HepG2 (cell line): ENCODE data around the gene VTI1B. TPM values are rescaled to one million over a fixed set of nuclear protein-coding genes. Genes with fewer than 3 reads are reported as not detected.
A peak's percentile ranks its signal among the peaks of the same experiment; 100 is the strongest.

ENCODE experiments used
- FOXA3 ChIP-seq: IDR thresholded peaks from 2 replicates; pipeline ENCODE4 v1.6.1; 2016; ENCODE audit warnings: missing genetic modification reagents, missing compliant biosample characterization
- KIAA2018 ChIP-seq: sonication (generic); formaldehyde crosslinking; IDR thresholded peaks from 2 replicates; pipeline ENCODE4 v1.5.0; 2020; ENCODE audit warnings: mild to moderate bottlenecking, missing genetic modification reagents, borderline replicate concordance
- MIER3 ChIP-seq: IDR thresholded peaks from 2 replicates; pipeline ENCODE4 v1.6.1; 2016; ENCODE audit warnings: missing compliant biosample characterization, borderline replicate concordance
- NFKB2 ChIP-seq: sonication (generic); formaldehyde crosslinking; IDR thresholded peaks from 2 replicates; pipeline ENCODE4 v1.4.0; 2020; ENCODE audit warnings: missing genetic modification reagents, borderline replicate concordance
- PRMT3 ChIP-seq: sonication (generic); formaldehyde crosslinking; IDR thresholded peaks from 2 replicates; pipeline ENCODE4 v1.8.1; 2022; ENCODE audit warnings: low read depth, mild to moderate bottlenecking, moderate library complexity, missing genetic modification reagents, borderline replicate concordance
- ZNF280B ChIP-seq: sonication (generic); formaldehyde crosslinking; IDR thresholded peaks from 2 replicates; pipeline ENCODE4 v1.5.0; 2020; ENCODE audit warnings: missing genetic modification reagents, mild to moderate bottlenecking, borderline replicate concordance
- ZNF556 ChIP-seq: sonication (generic); formaldehyde crosslinking; IDR thresholded peaks from 2 replicates; pipeline ENCODE4 v1.4.0; 2020; ENCODE audit warnings: mild to moderate bottlenecking, missing genetic modification reagents, borderline replicate concordance
- ZNF557 ChIP-seq: sonication (generic); formaldehyde crosslinking; IDR thresholded peaks from 2 replicates; pipeline ENCODE4 v1.4.0; 2020; ENCODE audit warnings: missing genetic modification reagents
- ZNF609 ChIP-seq: sonication (generic); formaldehyde crosslinking; IDR thresholded peaks from 2 replicates; pipeline ENCODE4 v1.4.0; 2020; ENCODE audit warnings: mild to moderate bottlenecking, missing genetic modification reagents, borderline replicate concordance
- ZNF616 ChIP-seq: sonication (generic); formaldehyde crosslinking; IDR thresholded peaks from 2 replicates; pipeline ENCODE4 v1.5.0; 2020; ENCODE audit warnings: low read depth, mild to moderate bottlenecking, missing genetic modification reagents
- ZNF770 ChIP-seq: sonication (generic); formaldehyde crosslinking; IDR thresholded peaks from 2 replicates; pipeline ENCODE4 v1.5.0; 2020; ENCODE audit warnings: mild to moderate bottlenecking, missing genetic modification reagents
- polyA plus RNA-seq, 8 experiments: library from polyadenylated mRNA; depleted of rRNA in 3 of 8; stranded (reverse) in 7 of 8; unstranded in 1 of 8; fragments of >200 nt; fragmentation: Illumina TruSeq in 4 of 8; extraction: Trizol in 4 of 8; gene quantifications; 2 replicates each; pipeline versions ENCODE4 v1.2.1 to v1.2.3, GENCODE V29; 2011 to 2016; ENCODE audit warnings: low read depth in 4 of 8, missing spikeins in 1 of 8, mixed read lengths in 1 of 8; ENCODE audit not compliant: insufficient read depth in 1 of 8
- total RNA-seq, 5 experiments: library from RNA; depleted of rRNA; stranded (reverse); fragments of >200 nt; fragmentation: Illumina TruSeq; extraction: Trizol; gene quantifications; 2 replicates each; pipeline ENCODE4 v1.2.3, GENCODE V29; 2016; ENCODE audit warnings: low read depth in 1 of 5

Gene VTI1B
- total and polyA plus RNA-seq, 2 of the 13 experiments (the other 11 are each of a cell fraction or from before 2014, with no cell fraction given) = 39.0 to 103 TPM

GRCh38 chr14:67695394-67695949 lies 21.0 kb upstream of the VTI1B start, which contains the start of gene RDH11 (continued):
- TF ChIP-seq PRMT3 (CRISPR knock-in tag) (0 out of 2 replicates have a peak, but pooled peaks have one; percentile 8), MIER3 (CRISPR knock-in tag) (peak; percentile 67; the same call in 1 of the 2 replicates), ZNF556 (CRISPR knock-in tag) (no peak), ZNF557 (CRISPR knock-in tag) (no peak), NFKB2 (CRISPR knock-in tag) (peak; percentile 53; the same call in 1 of the 2 replicates), FOXA3 (CRISPR knock-in tag) (peak; percentile 23; the same call in 1 of the 2 replicates), ZNF770 (CRISPR knock-in tag) (no peak), ZNF616 (no peak), ZNF280B (no peak; the same call in 1 of the 2 replicates), KIAA2018 (CRISPR knock-in tag) (no peak), ZNF609 (no peak; the same call in 1 of the 2 replicates)
